ENCODE results near the gene KCNJ16. TPM values are rescaled to one million over a fixed set of nuclear protein-coding genes. Genes with fewer than 3 reads are reported as not detected.

Gene KCNJ16
- total RNA-seq, 2 experiments from 2014 or later: not detected

DNA sequence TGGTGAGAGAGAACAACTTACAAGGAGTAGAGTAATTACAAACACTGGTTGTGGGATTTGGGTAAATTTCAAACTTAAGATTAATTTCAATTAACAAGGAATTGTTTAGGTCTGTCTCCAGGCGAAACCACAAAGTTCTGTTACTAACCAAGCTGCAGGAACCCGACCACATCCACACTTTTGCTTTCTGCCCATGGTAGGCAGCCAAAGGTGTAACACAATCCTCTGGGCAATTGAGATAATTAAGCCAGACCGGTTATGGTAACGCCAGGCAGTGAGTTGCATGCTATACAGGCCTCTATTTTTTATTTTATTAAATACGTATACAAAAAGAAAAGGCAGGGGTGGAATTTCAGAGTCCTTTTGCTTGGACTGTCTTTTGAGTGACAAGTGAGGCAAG is 106.4 kb downstream of the KCNJ16 start:
- H3K9me3 Mint-ChIP-seq: no peaks in the 10 kb centered on the region
- H3K27ac Mint-ChIP-seq: no peak overlapping the region
- TF ChIP-seq, protein P1, sequence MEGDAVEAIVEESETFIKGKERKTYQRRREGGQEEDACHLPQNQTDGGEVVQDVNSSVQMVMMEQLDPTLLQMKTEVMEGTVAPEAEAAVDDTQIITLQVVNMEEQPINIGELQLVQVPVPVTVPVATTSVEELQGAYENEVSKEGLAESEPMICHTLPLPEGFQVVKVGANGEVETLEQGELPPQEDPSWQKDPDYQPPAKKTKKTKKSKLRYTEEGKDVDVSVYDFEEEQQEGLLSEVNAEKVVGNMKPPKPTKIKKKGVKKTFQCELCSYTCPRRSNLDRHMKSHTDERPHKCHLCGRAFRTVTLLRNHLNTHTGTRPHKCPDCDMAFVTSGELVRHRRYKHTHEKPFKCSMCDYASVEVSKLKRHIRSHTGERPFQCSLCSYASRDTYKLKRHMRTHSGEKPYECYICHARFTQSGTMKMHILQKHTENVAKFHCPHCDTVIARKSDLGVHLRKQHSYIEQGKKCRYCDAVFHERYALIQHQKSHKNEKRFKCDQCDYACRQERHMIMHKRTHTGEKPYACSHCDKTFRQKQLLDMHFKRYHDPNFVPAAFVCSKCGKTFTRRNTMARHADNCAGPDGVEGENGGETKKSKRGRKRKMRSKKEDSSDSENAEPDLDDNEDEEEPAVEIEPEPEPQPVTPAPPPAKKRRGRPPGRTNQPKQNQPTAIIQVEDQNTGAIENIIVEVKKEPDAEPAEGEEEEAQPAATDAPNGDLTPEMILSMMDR (IDR thresholded peaks at IDR 0.05): no peak
- no peaks in the 10 kb centered on the region for H3K36me3 Mint-ChIP-seq (ENCODE audit: low read depth)
- H3K4me1 Mint-ChIP-seq (ENCODE audit: low read depth): no peaks in the 10 kb centered on the region
- H3K4me1 ChIP-seq (ENCODE audit: insufficient read depth, low read length): no peaks in the 10 kb centered on the region
- H3K4me3 ChIP-seq (ENCODE audit: low read length): no peak overlapping the region
- no peaks in the 10 kb centered on the region for H3K9me3 ChIP-seq (ENCODE audit: control insufficient read depth in 1 of 2, insufficient read depth in 1 of 2, low read length in 2 of 2)
- no peak for DNase-seq
- ATAC-seq (ENCODE audit: poor library complexity): no peak
- POLR2A ChIA-PET: no interaction called here
- intact Hi-C loops (cut with DNase I, micrococcal nuclease): no loop called here
- CTCF ChIA-PET: no interaction called here
- no peaks in the 10 kb centered on the region for H3K36me3 ChIP-seq (ENCODE audit: insufficient read depth, low read length)
- H3K27me3 ChIP-seq (ENCODE audit: control insufficient read depth in 1 of 2, insufficient read depth in 2 of 2, low read length in 2 of 2): no peaks in the 10 kb centered on the region
- no peak overlapping the region for H3K4me3 Mint-ChIP-seq
- no peak overlapping the region for H3K27ac ChIP-seq (ENCODE audit: low read depth in 1 of 2, low read length in 2 of 2)
- H3K27me3 Mint-ChIP-seq: peaks cover 4% of the 10 kb centered on the region

DNA sequence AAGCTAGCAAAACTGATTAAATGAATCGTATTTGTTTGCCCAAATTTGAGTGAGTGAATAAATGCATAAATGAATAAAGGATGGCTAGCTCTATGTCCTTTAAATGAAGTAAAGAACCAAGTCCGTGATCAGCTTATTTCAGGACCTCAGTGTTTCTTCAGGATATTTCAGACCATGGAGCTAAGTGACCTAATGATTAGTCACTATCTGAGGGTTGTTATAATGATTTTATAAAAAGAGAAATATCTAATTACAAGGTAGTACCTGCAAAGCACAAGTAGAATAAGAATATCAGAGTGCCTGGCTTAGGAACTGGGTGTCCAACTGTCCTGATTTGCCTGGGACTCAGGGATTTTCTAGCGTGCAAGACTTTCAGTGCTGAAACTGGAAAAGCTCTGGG is 106.8 kb downstream of the KCNJ16 start:
- no peak overlapping the region for H3K27ac ChIP-seq (ENCODE audit: low read depth in 1 of 2, low read length in 2 of 2)
- no peak overlapping the region for H3K4me3 ChIP-seq (ENCODE audit: low read length)
- peaks cover 4% of the 10 kb centered on the region for H3K27me3 Mint-ChIP-seq
- no peaks in the 10 kb centered on the region for H3K36me3 Mint-ChIP-seq (ENCODE audit: low read depth)
- no peaks in the 10 kb centered on the region for H3K27me3 ChIP-seq (ENCODE audit: control insufficient read depth in 1 of 2, insufficient read depth in 2 of 2, low read length in 2 of 2)
- H3K9me3 ChIP-seq (ENCODE audit: control insufficient read depth in 1 of 2, insufficient read depth in 1 of 2, low read length in 2 of 2): no peaks in the 10 kb centered on the region
- no peaks in the 10 kb centered on the region for H3K4me1 ChIP-seq (ENCODE audit: insufficient read depth, low read length)
- H3K36me3 ChIP-seq (ENCODE audit: insufficient read depth, low read length): no peaks in the 10 kb centered on the region
- H3K4me3 Mint-ChIP-seq: no peak overlapping the region
- CTCF ChIA-PET: no interaction called here
- H3K4me1 Mint-ChIP-seq (ENCODE audit: low read depth): no peaks in the 10 kb centered on the region
- DNase-seq (no peak), ATAC-seq (ENCODE audit: poor library complexity) (no peak)
- POLR2A ChIA-PET: no interaction called here
- no peak overlapping the region for H3K27ac Mint-ChIP-seq
- intact Hi-C loops (cut with DNase I, micrococcal nuclease): no loop called here
- TF ChIP-seq, protein P1 (IDR thresholded peaks at IDR 0.05): no peak
- H3K9me3 Mint-ChIP-seq: no peaks in the 10 kb centered on the region

DNA sequence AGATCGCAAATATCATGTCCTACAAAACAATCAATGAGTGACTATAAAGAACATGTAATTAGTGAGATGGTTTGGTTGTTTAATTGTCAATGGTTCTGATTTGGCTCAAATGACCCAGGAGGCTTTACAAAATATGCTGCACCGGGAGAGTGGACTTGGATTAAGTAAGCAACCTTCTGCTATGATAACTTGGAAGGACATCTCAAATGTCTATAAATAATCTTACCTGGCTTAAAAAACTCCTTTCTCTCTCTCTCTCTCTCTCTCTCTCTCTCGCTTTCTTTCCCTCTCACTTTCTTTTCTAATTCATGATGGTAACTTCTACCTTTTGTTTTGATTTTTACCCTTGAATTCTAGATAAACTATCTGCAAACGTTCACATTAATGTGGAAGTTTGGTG is 108.5 kb downstream of the KCNJ16 start:
- no peaks in the 10 kb centered on the region for H3K4me1 ChIP-seq (ENCODE audit: insufficient read depth, low read length)
- H3K27me3 ChIP-seq (ENCODE audit: control insufficient read depth in 1 of 2, insufficient read depth in 2 of 2, low read length in 2 of 2): no peaks in the 10 kb centered on the region
- Mint-ChIP-seq H3K27me3 (peaks cover 4% of the 10 kb centered on the region), H3K36me3 (ENCODE audit: low read depth) (no peaks in the 10 kb centered on the region), H3K4me1 (ENCODE audit: low read depth) (no peaks in the 10 kb centered on the region), H3K9me3 (no peaks in the 10 kb centered on the region), H3K4me3 (no peak overlapping the region), H3K27ac (no peak overlapping the region)
- TF ChIP-seq, protein P1 (IDR thresholded peaks at IDR 0.05): no peak
- no peaks in the 10 kb centered on the region for H3K36me3 ChIP-seq (ENCODE audit: insufficient read depth, low read length)
- intact Hi-C loops (cut with DNase I, micrococcal nuclease): no loop called here
- ATAC-seq (ENCODE audit: poor library complexity) (no peak), DNase-seq (no peak)
- CTCF ChIA-PET: no interaction called here
- H3K9me3 ChIP-seq (ENCODE audit: control insufficient read depth in 1 of 2, insufficient read depth in 1 of 2, low read length in 2 of 2): no peaks in the 10 kb centered on the region
- no peak overlapping the region for H3K4me3 ChIP-seq (ENCODE audit: low read length)
- POLR2A ChIA-PET: no interaction called here
- no peak overlapping the region for H3K27ac ChIP-seq (ENCODE audit: low read depth in 1 of 2, low read length in 2 of 2)

All from CD4-positive, alpha-beta T cell (primary cell).